HepG2 (cell line): ENCODE data around the gene TNFRSF18. TPM values are rescaled to one million over a fixed set of nuclear protein-coding genes. Genes with fewer than 3 reads are reported as not detected.

ENCODE experiments used
- CREB1 ChIP-seq, 2 experiments: fragments of 450-650 bp in 1 of 2; IDR thresholded peaks; 2 replicates each; pipeline ENCODE4 v1.6.1; 2016 to 2017; ENCODE audit warnings: control low read depth in 1 of 2, mild to moderate bottlenecking in 1 of 2, missing compliant biosample characterization in 1 of 2, missing genetic modification characterization in 1 of 2
- GABPB1 ChIP-seq: IDR thresholded peaks from 2 replicates; pipeline ENCODE4 v1.6.1; 2016; ENCODE audit warnings: mild to moderate bottlenecking, missing genetic modification reagents, moderate library complexity, missing compliant biosample characterization
- GTF3A ChIP-seq: sonication (generic); formaldehyde crosslinking; conservative IDR thresholded peaks from 2 replicates; pipeline ENCODE4 v1.4.0; 2020; ENCODE audit warnings: mild to moderate bottlenecking, missing genetic modification reagents
- HNF4A ChIP-seq: sonication (generic); formaldehyde crosslinking; IDR thresholded peaks from 2 replicates; pipeline ENCODE4 v1.4.0; 2020; ENCODE audit warnings: missing genetic modification reagents
- JDP2 ChIP-seq: sonication (generic); formaldehyde crosslinking; IDR thresholded peaks from 2 replicates; pipeline ENCODE4 v1.8.1; 2022; ENCODE audit warnings: missing genetic modification reagents, borderline replicate concordance
- MIER2 ChIP-seq: IDR thresholded peaks from 2 replicates; pipeline ENCODE4 v1.6.1; 2016; ENCODE audit warnings: missing biosample characterization, missing genetic modification reagents
- SALL1 ChIP-seq: sonication (generic); formaldehyde crosslinking; IDR thresholded peaks from 2 replicates; pipeline ENCODE4 v1.8.0; 2022; ENCODE audit warnings: mild to moderate bottlenecking, missing genetic modification reagents
- TEAD2 ChIP-seq: sonication (generic); formaldehyde crosslinking; IDR thresholded peaks from 2 replicates; pipeline ENCODE4 v1.9.0; 2021; ENCODE audit warnings: missing genetic modification reagents
- TOPORS ChIP-seq: sonication (generic); formaldehyde crosslinking; IDR thresholded peaks from 2 replicates; pipeline ENCODE4 v1.8.0; 2023; ENCODE audit warnings: mild to moderate bottlenecking, missing genetic modification reagents
- ZMAT3 ChIP-seq: sonication (generic); formaldehyde crosslinking; conservative IDR thresholded peaks from 2 replicates; pipeline ENCODE4 v1.7.0; 2021; ENCODE audit warnings: missing genetic modification reagents
- ZNF136 ChIP-seq: sonication (generic); formaldehyde crosslinking; IDR thresholded peaks from 2 replicates; pipeline ENCODE4 v1.8.1; 2022; ENCODE audit warnings: low read depth, mild to moderate bottlenecking, moderate library complexity, missing genetic modification reagents
- ZNF430 ChIP-seq: sonication (generic); formaldehyde crosslinking; IDR thresholded peaks from 2 replicates; pipeline ENCODE4 v1.9.0; 2021; ENCODE audit warnings: mild to moderate bottlenecking, missing genetic modification reagents
- ZNF496 ChIP-seq: sonication (generic); formaldehyde crosslinking; IDR thresholded peaks from 2 replicates; pipeline ENCODE4 v1.8.1; 2023; ENCODE audit warnings: mild to moderate bottlenecking, moderate library complexity, missing genetic modification reagents; ENCODE audit not compliant: insufficient replicate concordance
- ZNF724P ChIP-seq: sonication (generic); formaldehyde crosslinking; IDR thresholded peaks from 2 replicates; pipeline ENCODE4 v1.8.0; 2022; ENCODE audit warnings: missing genetic modification reagents, borderline replicate concordance
- ZNF782 ChIP-seq: sonication (generic); formaldehyde crosslinking; IDR thresholded peaks from 2 replicates; pipeline ENCODE4 v1.4.0; 2020; ENCODE audit warnings: missing genetic modification reagents, mild to moderate bottlenecking, borderline replicate concordance
- ZSCAN25 ChIP-seq: sonication (generic); formaldehyde crosslinking; IDR thresholded peaks from 2 replicates; pipeline ENCODE4 v1.8.0; 2022; ENCODE audit warnings: mild to moderate bottlenecking, missing genetic modification reagents
- polyA plus RNA-seq, 8 experiments: library from polyadenylated mRNA; depleted of rRNA in 3 of 8; stranded (reverse) in 7 of 8; unstranded in 1 of 8; fragments of >200 nt; fragmentation: Illumina TruSeq in 4 of 8; extraction: Trizol in 4 of 8; gene quantifications; 2 replicates each; pipeline versions ENCODE4 v1.2.1 to v1.2.3, GENCODE V29; 2011 to 2016; ENCODE audit warnings: low read depth in 4 of 8, missing spikeins in 1 of 8, mixed read lengths in 1 of 8; ENCODE audit not compliant: insufficient read depth in 1 of 8
- total RNA-seq, 5 experiments: library from RNA; depleted of rRNA; stranded (reverse); fragments of >200 nt; fragmentation: Illumina TruSeq; extraction: Trizol; gene quantifications; 2 replicates each; pipeline ENCODE4 v1.2.3, GENCODE V29; 2016; ENCODE audit warnings: low read depth in 1 of 5
- TF ChIP-seq, protein P1 (sequence below): sonication (generic); formaldehyde crosslinking; IDR thresholded peaks from 2 replicates; pipeline ENCODE4 v1.5.1; 2020; ENCODE audit warnings: missing genetic modification reagents, mild to moderate bottlenecking, borderline replicate concordance
- TF ChIP-seq, protein P2 (sequence below): sonication (generic); formaldehyde crosslinking; IDR thresholded peaks from 2 replicates; pipeline ENCODE4 v1.4.0; 2020; ENCODE audit warnings: missing genetic modification reagents, borderline replicate concordance
- TF ChIP-seq, protein P3 (sequence below): fragments of 450-650 bp; IDR thresholded peaks from 2 replicates; pipeline ENCODE4 v1.6.1; 2017; ENCODE audit warnings: mild to moderate bottlenecking
- TF ChIP-seq, protein P4 (sequence below): sonication (generic); formaldehyde crosslinking; IDR thresholded peaks from 2 replicates; pipeline ENCODE4 v1.4.0; 2020; ENCODE audit warnings: missing genetic modification reagents, borderline replicate concordance
- TF ChIP-seq, protein P5 (sequence below): sonication (generic); formaldehyde crosslinking; IDR thresholded peaks from 2 replicates; pipeline ENCODE4 v1.4.0; 2020; ENCODE audit warnings: missing genetic modification reagents; ENCODE audit errors: not compliant biosample characterization

TNFRSF18 gene
- total and polyA plus RNA-seq, 2 of the 13 experiments (the other 11 are each of a cell fraction or from before 2014, with no cell fraction given), result not detected

DNA sequence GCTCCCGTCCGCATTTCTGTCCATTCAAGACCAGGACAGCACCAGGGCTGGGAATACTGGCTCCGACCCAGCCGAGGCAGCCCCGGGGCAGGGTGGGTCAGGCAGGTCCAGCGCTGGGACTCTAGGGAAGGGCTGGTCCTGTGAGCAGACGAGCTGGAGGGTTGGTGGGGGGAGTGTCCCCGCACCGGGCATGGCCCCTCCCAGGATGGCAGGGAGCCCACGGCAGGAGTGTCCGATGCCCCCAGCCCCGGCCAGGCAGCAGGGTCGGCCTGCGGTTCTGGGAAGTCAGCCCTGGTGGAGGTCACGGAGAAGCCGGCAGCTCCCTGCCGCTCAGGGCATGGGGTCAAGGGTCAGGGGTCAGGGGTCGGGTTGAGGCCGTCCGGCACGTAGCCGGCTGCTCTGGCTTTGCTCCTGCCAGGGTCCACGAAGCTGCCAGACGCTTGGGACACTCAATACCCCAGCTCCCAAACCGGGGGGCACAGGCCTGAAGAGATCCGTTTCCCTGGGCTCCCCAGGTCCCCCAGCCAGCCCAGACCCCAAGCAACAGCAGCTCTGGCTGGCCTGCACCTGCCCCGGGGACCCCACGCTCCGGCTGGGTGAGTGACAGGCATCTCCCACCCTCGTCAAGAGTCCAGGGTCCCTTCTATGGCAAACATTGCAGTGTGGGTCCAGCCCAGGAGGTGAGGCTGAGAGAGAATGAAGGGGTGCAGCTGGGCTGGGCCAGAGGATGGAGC is 33.4 kb upstream of the TNFRSF18 start (continued):
- TF ChIP-seq ZSCAN25 (CRISPR knock-in tag) (peak; percentile 74; the same call in 1 of the 2 replicates), JDP2 (CRISPR knock-in tag) (no peak), ZNF136 (CRISPR knock-in tag) (no peak), ZNF430 (CRISPR knock-in tag) (peak; percentile 49; the same call in 1 of the 2 replicates), HNF4A (CRISPR knock-in tag) (peak; percentile 56), ZNF782 (CRISPR knock-in tag) (no peak), MIER2 (CRISPR knock-in tag) (no peak), ZNF724P (CRISPR knock-in tag) (0 out of 2 replicates have a peak, but pooled peaks have one; percentile 67), TEAD2 (no peak), TOPORS (CRISPR knock-in tag) (no peak), ZNF496 (CRISPR knock-in tag) (no peak), GABPB1 (CRISPR knock-in tag) (peak; percentile 66; the same call in 1 of the 2 replicates), GTF3A (CRISPR knock-in tag) (no peak), ZMAT3 (CRISPR knock-in tag) (peak; percentile 66), SALL1 (peak; percentile 43; the same call in 1 of the 2 replicates), CREB1 (IDR thresholded peaks at IDR 0.05) (no peak), CREB1 (CRISPR knock-in tag; IDR thresholded peaks at IDR 0.05) (0 out of 2 replicates have a peak, but pooled peaks have one; percentile 29)
- TF ChIP-seq, protein P1, sequence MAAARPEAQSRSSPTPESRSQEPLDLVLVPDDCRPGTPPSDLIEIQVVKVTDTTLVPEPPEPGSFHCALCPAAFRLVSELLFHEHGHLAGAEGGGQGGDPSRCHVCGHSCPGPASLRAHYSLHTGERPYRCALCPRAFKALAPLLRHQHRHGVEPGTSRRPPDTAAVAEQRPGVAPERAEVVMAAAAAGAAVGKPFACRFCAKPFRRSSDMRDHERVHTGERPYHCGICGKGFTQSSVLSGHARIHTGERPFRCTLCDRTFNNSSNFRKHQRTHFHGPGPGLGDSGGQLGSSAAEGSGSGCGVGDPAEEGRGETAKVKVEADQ (CRISPR knock-in tag), result peak; percentile 27; the same call in 1 of the 2 replicates
- TF ChIP-seq, protein P2, sequence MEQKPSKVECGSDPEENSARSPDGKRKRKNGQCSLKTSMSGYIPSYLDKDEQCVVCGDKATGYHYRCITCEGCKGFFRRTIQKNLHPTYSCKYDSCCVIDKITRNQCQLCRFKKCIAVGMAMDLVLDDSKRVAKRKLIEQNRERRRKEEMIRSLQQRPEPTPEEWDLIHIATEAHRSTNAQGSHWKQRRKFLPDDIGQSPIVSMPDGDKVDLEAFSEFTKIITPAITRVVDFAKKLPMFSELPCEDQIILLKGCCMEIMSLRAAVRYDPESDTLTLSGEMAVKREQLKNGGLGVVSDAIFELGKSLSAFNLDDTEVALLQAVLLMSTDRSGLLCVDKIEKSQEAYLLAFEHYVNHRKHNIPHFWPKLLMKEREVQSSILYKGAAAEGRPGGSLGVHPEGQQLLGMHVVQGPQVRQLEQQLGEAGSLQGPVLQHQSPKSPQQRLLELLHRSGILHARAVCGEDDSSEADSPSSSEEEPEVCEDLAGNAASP (CRISPR knock-in tag), result peak; percentile 31; the same call in 1 of the 2 replicates
- TF ChIP-seq, protein P3, sequence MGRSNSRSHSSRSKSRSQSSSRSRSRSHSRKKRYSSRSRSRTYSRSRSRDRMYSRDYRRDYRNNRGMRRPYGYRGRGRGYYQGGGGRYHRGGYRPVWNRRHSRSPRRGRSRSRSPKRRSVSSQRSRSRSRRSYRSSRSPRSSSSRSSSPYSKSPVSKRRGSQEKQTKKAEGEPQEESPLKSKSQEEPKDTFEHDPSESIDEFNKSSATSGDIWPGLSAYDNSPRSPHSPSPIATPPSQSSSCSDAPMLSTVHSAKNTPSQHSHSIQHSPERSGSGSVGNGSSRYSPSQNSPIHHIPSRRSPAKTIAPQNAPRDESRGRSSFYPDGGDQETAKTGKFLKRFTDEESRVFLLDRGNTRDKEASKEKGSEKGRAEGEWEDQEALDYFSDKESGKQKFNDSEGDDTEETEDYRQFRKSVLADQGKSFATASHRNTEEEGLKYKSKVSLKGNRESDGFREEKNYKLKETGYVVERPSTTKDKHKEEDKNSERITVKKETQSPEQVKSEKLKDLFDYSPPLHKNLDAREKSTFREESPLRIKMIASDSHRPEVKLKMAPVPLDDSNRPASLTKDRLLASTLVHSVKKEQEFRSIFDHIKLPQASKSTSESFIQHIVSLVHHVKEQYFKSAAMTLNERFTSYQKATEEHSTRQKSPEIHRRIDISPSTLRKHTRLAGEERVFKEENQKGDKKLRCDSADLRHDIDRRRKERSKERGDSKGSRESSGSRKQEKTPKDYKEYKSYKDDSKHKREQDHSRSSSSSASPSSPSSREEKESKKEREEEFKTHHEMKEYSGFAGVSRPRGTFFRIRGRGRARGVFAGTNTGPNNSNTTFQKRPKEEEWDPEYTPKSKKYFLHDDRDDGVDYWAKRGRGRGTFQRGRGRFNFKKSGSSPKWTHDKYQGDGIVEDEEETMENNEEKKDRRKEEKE, result no peak
- TF ChIP-seq, protein P4, sequence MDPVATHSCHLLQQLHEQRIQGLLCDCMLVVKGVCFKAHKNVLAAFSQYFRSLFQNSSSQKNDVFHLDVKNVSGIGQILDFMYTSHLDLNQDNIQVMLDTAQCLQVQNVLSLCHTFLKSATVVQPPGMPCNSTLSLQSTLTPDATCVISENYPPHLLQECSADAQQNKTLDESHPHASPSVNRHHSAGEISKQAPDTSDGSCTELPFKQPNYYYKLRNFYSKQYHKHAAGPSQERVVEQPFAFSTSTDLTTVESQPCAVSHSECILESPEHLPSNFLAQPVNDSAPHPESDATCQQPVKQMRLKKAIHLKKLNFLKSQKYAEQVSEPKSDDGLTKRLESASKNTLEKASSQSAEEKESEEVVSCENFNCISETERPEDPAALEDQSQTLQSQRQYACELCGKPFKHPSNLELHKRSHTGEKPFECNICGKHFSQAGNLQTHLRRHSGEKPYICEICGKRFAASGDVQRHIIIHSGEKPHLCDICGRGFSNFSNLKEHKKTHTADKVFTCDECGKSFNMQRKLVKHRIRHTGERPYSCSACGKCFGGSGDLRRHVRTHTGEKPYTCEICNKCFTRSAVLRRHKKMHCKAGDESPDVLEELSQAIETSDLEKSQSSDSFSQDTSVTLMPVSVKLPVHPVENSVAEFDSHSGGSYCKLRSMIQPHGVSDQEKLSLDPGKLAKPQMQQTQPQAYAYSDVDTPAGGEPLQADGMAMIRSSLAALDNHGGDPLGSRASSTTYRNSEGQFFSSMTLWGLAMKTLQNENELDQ, result no peak
- TF ChIP-seq, protein P5, sequence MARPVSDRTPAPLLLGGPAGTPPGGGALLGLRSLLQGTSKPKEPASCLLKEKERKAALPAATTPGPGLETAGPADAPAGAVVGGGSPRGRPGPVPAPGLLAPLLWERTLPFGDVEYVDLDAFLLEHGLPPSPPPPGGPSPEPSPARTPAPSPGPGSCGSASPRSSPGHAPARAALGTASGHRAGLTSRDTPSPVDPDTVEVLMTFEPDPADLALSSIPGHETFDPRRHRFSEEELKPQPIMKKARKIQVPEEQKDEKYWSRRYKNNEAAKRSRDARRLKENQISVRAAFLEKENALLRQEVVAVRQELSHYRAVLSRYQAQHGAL, result peak; percentile 75
